ENCODE data around the gene BTAF1. TPM values are rescaled to one million over a fixed set of nuclear protein-coding genes. Genes with fewer than 3 reads are reported as not detected.

Gene BTAF1
- total RNA-seq (2022; extraction: Qiagen RNA extraction), result 10.3 to 14.2 TPM (median 13.2 TPM) in 5 replicates

GRCh38 chr10:91923371-91924211 is at the start of gene BTAF1:
BTAF1 (plus strand) TSS chr10:91923770; CDS start chr10:91924077, 307 bp downstream.

GRCh38 chr10:91909117-91909677 is 14.4 kb upstream of the BTAF1 start, which contains the start of gene FGFBP3:
FGFBP3 (minus strand) TSS chr10:91909486; CDS start chr10:91908969, 517 bp downstream.

Other genes starting within 250 kb of the BTAF1 start
- gene TNKS2, start 125.3 kb upstream of the BTAF1 start, total RNA-seq (2022; extraction: Qiagen RNA extraction), result 15.4 to 22.3 TPM (median 20.5 TPM) in 5 replicates
- 1.7 to 3.0 TPM (median 2.7 TPM) in 5 replicates for gene FGFBP3, start 14.3 kb upstream of the BTAF1 start, total RNA-seq (2022; extraction: Qiagen RNA extraction)